ENCODE data around the gene CCDC102A.

Gene CCDC102A

DNA sequence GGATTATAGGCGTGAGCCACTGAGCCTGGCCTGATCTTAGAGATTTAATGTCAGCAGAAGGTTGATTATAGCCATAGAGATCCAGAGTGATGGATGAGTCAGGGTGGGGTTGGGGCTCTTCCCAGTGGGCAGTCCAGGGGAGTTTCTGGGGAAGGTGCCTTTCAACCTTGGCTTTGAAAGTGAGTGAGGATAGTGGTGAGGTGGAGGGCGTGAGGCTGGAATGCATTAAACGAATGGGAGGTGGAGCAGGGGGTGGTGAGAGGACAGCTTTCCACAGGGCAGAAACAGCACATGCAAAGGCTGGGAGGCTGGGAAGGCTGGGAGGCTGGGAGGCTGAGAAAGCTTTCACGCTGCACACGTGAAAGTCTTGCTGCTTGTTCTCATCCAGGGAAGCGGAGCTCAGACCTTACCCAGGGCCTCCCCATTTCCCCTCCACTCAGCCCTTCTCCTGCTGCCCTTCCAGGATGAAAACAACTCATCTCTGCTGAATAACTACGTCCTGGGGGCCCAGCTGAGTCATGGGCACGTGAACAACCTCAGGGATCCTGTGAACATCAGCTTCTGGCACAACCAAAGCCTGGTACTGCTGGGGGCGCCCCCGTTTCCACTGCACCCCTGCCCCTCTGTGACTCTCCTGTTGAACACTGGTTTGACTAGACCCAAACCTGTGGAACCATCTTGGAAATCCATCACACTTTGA lies 28.4 kb upstream of the CCDC102A start:
- TF ChIP-seq ZFX (IDR thresholded peaks at IDR 0.05) = no peak
- TF ChIP-seq, protein P1, sequence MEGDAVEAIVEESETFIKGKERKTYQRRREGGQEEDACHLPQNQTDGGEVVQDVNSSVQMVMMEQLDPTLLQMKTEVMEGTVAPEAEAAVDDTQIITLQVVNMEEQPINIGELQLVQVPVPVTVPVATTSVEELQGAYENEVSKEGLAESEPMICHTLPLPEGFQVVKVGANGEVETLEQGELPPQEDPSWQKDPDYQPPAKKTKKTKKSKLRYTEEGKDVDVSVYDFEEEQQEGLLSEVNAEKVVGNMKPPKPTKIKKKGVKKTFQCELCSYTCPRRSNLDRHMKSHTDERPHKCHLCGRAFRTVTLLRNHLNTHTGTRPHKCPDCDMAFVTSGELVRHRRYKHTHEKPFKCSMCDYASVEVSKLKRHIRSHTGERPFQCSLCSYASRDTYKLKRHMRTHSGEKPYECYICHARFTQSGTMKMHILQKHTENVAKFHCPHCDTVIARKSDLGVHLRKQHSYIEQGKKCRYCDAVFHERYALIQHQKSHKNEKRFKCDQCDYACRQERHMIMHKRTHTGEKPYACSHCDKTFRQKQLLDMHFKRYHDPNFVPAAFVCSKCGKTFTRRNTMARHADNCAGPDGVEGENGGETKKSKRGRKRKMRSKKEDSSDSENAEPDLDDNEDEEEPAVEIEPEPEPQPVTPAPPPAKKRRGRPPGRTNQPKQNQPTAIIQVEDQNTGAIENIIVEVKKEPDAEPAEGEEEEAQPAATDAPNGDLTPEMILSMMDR (conservative IDR thresholded peaks at IDR 0.05) = no peak
- no peak overlapping the region for H3K27ac ChIP-seq

DNA sequence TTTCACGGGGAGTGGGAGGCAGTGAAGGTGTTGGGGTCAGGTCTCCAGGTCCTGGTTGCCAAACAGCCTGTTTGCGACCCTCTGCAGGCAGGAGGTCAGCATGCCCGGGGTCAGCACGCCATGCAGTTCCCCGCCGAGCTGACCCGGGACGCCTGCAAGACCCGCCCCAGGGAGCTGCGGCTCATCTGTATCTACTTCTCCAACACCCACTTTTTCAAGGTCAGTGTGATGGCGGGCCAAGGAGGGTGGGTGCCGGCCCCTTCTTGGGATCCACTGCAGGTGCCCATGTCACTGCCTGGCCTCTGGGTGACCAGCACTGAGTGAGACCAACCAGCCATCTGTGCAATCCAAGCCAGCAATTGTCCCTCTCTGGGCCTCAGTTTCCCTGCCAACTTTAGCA lies 27.4 kb upstream of the CCDC102A start:
- no peak overlapping the region for H3K27ac ChIP-seq
- TF ChIP-seq, protein P1 (conservative IDR thresholded peaks at IDR 0.05) = no peak
- no peak for TF ChIP-seq ZFX (IDR thresholded peaks at IDR 0.05)

DNA sequence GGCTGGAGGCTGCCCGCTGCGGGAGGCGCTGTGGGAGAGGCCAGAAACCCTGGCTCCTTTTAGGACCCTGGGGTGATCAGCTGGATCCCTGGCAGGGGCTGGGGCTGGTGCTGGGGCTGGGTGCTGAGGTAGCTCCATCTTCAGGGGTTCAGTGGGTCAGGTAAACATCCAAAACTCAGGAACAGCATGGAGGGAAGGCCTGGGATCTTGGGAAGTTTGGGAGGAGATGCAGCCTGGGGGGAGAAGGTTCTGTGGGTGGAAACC lies 27.0 kb upstream of the CCDC102A start:
- TF ChIP-seq ZFX (IDR thresholded peaks at IDR 0.05) = no peak
- TF ChIP-seq, protein P1 (conservative IDR thresholded peaks at IDR 0.05) = no peak

DNA sequence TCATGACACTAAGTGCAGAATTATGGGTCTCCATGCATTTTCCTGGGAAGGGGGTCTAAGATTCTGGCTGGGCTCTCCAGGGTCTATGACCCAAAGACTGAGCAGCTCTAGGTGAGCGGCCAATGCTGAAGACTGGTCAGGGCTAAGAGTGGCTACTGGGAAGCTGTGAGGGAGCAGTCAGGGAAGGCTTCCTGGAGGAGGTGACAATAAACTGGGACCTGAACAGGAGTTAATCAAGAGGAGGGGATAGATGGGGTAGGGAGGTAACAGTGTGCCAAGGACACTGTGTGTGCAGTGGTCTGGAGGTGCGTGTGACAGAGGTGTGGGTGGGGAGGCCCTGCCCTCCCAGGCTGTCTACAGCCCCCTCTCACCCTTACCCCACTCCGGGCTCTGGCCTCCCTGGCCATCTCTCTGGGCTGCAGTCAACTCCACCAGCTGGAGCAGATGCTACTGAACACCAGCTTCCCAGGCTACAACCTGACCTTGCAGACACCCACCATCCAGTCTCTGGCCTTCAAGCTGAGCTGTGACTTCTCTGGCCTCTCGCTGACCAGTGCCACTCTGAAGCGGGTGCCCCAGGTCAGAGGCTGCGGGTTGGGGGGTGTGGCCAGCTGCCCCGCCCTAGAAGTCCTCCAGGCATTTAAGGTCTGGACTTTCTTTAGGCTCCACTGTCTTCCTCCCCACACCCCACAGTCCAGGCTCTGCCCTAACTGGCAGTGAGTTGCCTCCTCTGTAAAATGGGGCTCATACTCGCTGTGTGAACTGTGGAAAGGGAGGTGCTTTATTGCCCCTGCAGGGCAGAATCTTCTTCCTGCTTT lies 26.5 kb upstream of the CCDC102A start:
- no peak for TF ChIP-seq ZFX (IDR thresholded peaks at IDR 0.05)
- TF ChIP-seq, protein P1 (conservative IDR thresholded peaks at IDR 0.05) = no peak
- H3K27ac ChIP-seq = no peak overlapping the region

More for the DNA sequence above, 27.0 kb upstream of the CCDC102A start:
- H3K27ac ChIP-seq = no peak overlapping the region

DNA sequence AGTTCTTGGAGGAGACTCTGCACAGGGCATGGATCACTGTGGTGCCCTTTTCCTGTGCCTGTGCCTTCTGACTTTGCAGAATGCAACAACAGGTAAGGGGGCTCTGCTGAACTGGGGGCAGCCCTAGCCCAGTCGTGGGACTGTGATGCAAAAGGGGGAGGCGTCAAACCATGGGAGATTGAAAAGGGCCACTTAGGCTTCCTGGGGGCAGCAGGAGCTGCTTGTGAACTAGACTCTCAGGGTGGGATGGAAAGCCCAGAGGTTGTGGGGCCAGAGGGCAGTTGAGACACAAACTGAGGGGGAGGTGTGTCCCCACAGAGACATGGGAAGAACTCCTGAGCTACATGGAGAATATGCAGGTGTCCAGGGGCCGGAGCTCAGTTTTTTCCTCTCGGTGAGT lies 25.7 kb upstream of the CCDC102A start:
- no peak overlapping the region for H3K27ac ChIP-seq
- TF ChIP-seq, protein P1 (conservative IDR thresholded peaks at IDR 0.05) = no peak
- no peak for TF ChIP-seq ZFX (IDR thresholded peaks at IDR 0.05)

DNA sequence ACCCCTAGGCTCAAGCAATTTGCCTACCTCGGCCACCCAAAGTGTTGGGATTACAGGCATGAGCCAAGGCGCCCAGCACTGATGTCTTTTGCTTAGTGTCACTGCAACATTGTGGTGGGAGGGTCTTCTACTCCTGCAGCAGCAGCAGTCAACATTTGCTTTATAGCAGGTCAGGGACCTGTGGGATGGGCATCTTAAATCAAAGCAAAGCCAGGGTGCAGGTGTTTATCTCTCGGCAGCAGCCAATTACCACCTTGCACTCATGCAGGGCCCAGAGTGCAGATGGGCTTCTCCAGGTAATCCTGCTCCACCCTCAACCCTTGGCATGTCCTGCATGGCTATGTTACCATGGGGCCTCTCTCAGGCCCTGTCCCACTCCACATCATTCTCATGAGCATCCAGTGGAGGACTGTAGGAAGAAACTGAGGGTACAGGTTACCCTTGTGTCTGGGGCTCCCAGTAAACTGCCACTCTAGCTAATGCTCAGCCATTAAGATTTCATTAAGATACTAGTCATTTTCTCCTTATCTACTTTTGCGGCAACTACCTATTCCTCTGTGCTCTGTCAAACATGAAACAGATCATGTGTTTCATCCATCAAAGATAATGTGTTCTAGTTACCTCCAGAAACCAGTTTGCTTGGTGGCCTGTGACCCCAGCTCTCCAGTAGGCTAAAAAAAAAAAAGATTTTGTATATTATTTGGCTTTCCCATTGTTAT lies 22.9 kb upstream of the CCDC102A start:
- no peak overlapping the region for H3K27ac ChIP-seq
- no peak for TF ChIP-seq ZFX (IDR thresholded peaks at IDR 0.05)
- TF ChIP-seq, protein P1 (conservative IDR thresholded peaks at IDR 0.05) = no peak

Measured in C4-2B (cell line).